GM12801 (cell line): ENCODE measurements around the gene DISC1.

Experiments used
- TF ChIP-seq, protein P1 (sequence below): IDR thresholded peaks from one replicate; pipeline ENCODE4 v1.5.1; 2011; ENCODE audit warnings: control low read depth; ENCODE audit not compliant: insufficient read length; ENCODE audit errors: extremely low read depth

DISC1 gene

DNA sequence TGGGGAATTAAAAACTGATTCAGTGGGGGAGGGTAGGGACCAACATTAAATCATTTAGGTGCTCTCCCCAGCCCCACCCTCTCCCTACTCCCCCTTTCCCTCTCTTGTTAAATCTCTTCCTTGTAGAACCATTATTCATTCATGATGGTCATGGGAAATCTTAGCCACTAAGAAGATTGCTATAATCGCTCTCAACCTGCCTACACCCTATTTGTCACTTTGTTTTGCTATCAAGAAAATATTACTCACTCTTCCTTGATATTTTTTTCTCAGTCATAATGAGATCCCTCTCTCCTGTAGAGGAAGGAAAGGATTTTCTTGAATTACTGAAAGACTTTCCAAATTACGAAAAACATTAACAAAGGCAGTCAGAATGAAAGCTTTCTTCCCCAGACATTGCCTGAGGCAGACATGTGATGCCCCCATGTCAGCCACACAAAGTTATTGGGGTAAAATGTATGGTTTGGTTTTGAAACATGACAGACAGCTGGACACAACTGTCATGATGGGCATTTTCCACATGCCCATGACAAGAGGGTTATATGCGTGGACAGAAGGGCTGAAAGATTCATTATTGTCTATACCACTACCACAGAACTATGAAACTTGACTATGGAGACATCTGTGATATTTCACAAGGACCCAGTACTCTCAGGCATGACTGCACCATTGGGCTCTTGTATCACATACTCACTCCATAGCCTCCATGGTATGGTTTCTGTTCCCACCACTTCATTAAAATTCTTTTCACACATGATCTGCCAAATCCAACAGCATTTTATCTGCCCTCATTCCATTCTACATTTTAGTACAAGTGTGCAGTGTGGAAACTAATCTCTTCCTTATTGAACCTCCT, 420.1 kb downstream of the DISC1 start:
- TF ChIP-seq, protein P1, sequence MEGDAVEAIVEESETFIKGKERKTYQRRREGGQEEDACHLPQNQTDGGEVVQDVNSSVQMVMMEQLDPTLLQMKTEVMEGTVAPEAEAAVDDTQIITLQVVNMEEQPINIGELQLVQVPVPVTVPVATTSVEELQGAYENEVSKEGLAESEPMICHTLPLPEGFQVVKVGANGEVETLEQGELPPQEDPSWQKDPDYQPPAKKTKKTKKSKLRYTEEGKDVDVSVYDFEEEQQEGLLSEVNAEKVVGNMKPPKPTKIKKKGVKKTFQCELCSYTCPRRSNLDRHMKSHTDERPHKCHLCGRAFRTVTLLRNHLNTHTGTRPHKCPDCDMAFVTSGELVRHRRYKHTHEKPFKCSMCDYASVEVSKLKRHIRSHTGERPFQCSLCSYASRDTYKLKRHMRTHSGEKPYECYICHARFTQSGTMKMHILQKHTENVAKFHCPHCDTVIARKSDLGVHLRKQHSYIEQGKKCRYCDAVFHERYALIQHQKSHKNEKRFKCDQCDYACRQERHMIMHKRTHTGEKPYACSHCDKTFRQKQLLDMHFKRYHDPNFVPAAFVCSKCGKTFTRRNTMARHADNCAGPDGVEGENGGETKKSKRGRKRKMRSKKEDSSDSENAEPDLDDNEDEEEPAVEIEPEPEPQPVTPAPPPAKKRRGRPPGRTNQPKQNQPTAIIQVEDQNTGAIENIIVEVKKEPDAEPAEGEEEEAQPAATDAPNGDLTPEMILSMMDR = no peak

DNA sequence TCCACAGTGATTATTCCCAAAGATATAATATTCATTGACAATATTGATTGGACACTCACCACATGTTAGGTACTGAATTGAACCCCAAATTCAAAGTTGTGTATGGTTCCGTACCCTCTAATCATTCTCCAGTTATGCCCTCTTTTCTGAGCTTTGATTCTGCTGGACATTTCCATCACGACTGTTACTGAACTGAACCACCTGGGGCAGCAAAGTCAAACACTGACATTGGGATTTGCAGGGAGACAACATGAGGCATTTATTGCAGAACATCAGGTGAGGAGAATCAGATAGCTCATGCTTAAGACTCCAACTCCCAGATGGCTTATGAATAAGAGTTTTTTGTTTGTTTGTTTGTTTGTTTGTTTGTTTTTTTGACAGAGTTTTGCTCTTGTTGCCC, 420.9 kb downstream of the DISC1 start:
- TF ChIP-seq, protein P1 = no peak

DNA sequence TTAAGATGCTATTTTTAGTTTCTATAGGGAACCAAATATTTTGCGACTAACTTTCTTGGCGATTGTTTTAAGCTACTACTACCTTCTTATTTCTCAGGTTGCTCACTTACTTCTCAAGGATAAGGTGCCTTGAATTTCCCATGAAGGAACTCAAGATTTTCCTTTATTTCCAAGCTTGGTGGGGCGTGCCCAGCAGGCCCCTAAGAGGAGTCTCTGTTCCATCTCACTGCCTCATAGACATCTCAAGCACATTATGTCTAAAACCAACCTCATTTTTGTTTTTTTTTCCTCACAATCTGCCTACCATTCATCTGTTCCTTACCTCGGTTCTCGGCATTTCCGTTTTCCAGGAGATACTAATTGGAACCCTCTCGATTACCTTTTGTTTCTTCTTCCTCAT, 421.9 kb downstream of the DISC1 start:
- TF ChIP-seq, protein P1 = no peak

DNA sequence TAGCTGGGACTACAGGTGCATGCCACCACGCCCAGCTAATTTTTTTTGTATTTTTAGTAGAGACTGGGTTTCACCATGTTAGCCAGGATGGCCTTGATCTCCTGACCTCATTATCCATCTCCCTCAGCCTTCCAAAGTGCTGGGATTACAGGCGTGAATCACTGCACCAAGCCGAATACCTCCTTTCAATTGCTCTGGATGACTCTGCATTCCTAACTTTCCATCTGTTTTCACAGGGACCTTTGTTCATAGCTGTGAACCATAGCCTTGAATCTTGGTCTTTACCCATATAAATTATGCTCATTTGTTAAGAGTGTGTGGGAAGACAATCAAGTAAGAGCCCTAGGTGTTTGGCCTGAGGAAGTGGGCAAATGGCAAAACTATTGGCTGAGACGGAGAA, 422.7 kb downstream of the DISC1 start:
- TF ChIP-seq, protein P1 = no peak

DNA sequence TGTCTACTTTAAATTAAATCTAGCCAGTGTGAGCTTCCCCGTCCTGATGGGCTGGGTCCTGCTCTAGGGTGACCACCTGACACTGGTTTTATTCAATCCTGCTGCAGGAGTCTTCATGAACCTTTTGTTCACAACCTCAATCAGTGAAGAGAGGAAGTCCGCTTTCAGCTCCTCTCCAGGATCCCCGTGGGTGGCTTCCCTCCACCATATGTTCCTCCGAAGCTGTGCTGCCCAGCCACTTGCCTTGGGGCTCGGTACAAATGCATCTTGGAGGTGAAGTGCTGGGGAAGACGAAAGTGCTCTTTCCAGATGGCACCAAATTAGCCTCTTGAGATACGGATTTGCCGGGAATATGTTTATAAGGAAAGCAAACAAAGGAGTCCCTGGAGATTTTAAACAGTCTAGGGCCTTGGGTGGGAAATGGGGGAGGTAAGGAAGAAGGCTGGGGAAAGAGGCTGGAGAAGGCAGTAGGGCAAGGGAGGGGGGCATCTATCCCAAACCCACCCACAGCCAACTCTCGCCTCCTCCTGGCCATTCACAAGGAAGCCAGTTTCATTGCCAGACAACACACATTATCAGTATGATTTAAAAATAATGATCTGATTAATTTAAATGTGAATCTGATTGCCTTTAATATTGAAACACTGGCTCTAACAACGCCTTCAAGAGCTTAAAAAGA, 430.8 kb downstream of the DISC1 start:
- TF ChIP-seq, protein P1 = no peak

DNA sequence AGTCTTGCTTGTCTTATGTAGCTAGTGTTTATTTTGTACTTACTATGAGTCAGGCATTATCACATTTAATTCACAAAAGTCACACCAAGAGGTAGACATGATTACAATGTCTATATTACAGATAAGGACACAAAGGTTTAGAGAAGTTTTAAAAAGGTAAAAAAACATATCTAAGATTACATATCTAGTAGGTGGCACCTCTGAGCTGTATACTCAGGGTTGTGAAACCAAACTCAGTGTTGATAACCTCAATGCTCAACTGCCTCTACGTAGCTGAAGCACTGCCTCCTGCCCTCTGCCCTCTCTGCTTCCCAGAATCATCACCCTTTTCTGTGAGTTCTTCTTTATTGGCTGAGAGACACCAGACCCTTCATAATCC, 431.3 kb downstream of the DISC1 start:
- TF ChIP-seq, protein P1 = no peak

DNA sequence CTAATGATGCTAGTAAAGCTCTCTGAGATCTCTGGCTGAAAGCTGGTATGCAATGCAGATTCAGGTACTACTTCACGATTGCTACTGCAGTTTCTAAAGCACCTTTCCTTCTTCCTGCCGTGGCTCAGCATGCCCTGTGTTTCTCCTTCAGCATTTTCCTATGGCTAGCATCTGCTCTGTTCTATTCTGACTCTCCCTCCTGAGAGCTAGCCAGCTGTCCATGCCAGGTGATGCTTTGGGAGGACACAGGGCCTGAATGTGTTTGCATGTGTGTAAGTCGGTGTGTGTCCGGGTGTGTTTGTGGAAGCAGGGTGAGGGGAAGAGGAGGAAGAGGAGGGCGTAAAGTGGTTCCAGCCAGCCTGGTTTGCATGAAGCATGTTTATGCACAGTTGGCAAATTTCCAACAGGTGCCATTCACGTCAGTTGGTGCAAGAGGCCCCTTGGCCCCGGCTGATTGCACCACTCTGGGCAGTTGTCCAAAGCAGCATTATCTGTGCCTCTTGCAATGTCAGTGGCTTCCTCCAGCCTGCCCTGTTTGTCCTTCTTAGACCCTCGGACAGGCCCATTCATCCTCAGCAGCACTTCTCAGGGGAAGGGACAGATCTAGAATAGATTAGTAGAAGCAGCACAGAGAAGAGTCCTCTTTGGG, 433.3 kb downstream of the DISC1 start:
- TF ChIP-seq, protein P1 = no peak
